ENCODE measurements around the gene ACAA1. TPM values are rescaled to one million over a fixed set of nuclear protein-coding genes. Genes with fewer than 3 reads are reported as not detected.
"Not testable (repeated sequence)": the region's sequence is repeated elsewhere in the genome, so short reads cannot be mapped to it uniquely, and the experiment has no call there.

The ACAA1 gene
- total RNA-seq, 3 donors from 2014 or later (not counting 1 experiment from before 2014, with no cell fraction given): 79.4 to 101 (median 93.9) TPM

- Histone ChIP-seq H3K4me3 (ENCODE audit: low read length) (no peak overlapping the region), H3K9me3 (ENCODE audit: control insufficient read depth, insufficient read depth, low read length) (peaks cover 17% of the 10 kb centered on the region), H3K4me1 (ENCODE audit: control insufficient read depth, insufficient read depth, low read length) (no peaks in the 10 kb centered on the region), H3K36me3 (ENCODE audit: control insufficient read depth, insufficient read depth, low read length) (no peaks in the 10 kb centered on the region), H3K27me3 (ENCODE audit: control insufficient read depth, insufficient read depth, low read length) (no peaks in the 10 kb centered on the region), H3K27ac (ENCODE audit: low read length) (no peak overlapping the region)
- no peak for TF ChIP-seq CTCF (IDR thresholded peaks at IDR 0.05)
- Mint-ChIP-seq H3K27ac (peak overlapping the region; percentile 83 to 88), H3K9me3 (peaks cover 5 to 6% of the 10 kb centered on the region in 2 donors), H3K36me3 (no peaks in the 10 kb centered on the region), H3K4me1 (peaks cover 0 to 11% of the 10 kb centered on the region in 2 donors), H3K27me3 (ENCODE audit: low read depth in 2 of 2) (peaks cover 0 to 3% of the 10 kb centered on the region in 2 donors), H3K4me3 (peak overlapping the region; percentile 57)
- peak; percentile 21 to 48 (median 44) for ATAC-seq
- DNase-seq: peak in 1 of 2 donors; percentile 15
- intact Hi-C loops (cut with micrococcal nuclease): no loop called here
- WGBS (ENCODE audit: insufficient coverage): 96% methylated on average over 11 of the region's 11 CpGs
Observed at GRCh38 chr3:38085311-38085942, 51.5 kb downstream of the ACAA1 start.

GRCh38 chr3:38084334-38085310, 52.3 kb downstream of the ACAA1 start:
- Histone ChIP-seq H3K27ac (ENCODE audit: low read length) (peak overlapping the region; percentile 30), H3K36me3 (ENCODE audit: control insufficient read depth, insufficient read depth, low read length) (no peaks in the 10 kb centered on the region), H3K4me3 (ENCODE audit: low read length) (no peak overlapping the region), H3K4me1 (ENCODE audit: control insufficient read depth, insufficient read depth, low read length) (no peaks in the 10 kb centered on the region), H3K27me3 (ENCODE audit: control insufficient read depth, insufficient read depth, low read length) (no peaks in the 10 kb centered on the region), H3K9me3 (ENCODE audit: control insufficient read depth, insufficient read depth, low read length) (peaks cover 17% of the 10 kb centered on the region)
- 75% methylated on average over 7 of the region's 7 CpGs for WGBS (ENCODE audit: insufficient coverage)
- ATAC-seq: peak; percentile 58 to 69 (median 65)
- Mint-ChIP-seq H3K36me3 (no peaks in the 10 kb centered on the region), H3K27ac (peak overlapping the region; percentile 83 to 88), H3K27me3 (ENCODE audit: low read depth in 2 of 2) (peaks cover 0 to 3% of the 10 kb centered on the region in 2 donors), H3K4me1 (peaks cover 0 to 11% of the 10 kb centered on the region in 2 donors), H3K4me3 (peak overlapping the region; percentile 61), H3K9me3 (peaks cover 5 to 6% of the 10 kb centered on the region in 2 donors)
- peak; percentile 28 to 66 for DNase-seq
- intact Hi-C loops (cut with micrococcal nuclease): no loop called here
- no peak for TF ChIP-seq CTCF (IDR thresholded peaks at IDR 0.05)

GRCh38 chr3:38083871-38084333, 53.0 kb downstream of the ACAA1 start:
- no peaks in the 10 kb centered on the region for H3K36me3 Mint-ChIP-seq
- peak overlapping the region; percentile 11 for H3K4me3 Mint-ChIP-seq
- peaks cover 0 to 3% of the 10 kb centered on the region in 2 donors for H3K27me3 Mint-ChIP-seq (ENCODE audit: low read depth in 2 of 2)
- Histone ChIP-seq H3K27me3 (ENCODE audit: control insufficient read depth, insufficient read depth, low read length) (no peaks in the 10 kb centered on the region), H3K36me3 (ENCODE audit: control insufficient read depth, insufficient read depth, low read length) (no peaks in the 10 kb centered on the region), H3K9me3 (ENCODE audit: control insufficient read depth, insufficient read depth, low read length) (peaks cover 17% of the 10 kb centered on the region), H3K4me1 (ENCODE audit: control insufficient read depth, insufficient read depth, low read length) (no peaks in the 10 kb centered on the region), H3K4me3 (ENCODE audit: low read length) (no peak overlapping the region), H3K27ac (ENCODE audit: low read length) (no peak overlapping the region)
- intact Hi-C loops (cut with micrococcal nuclease): no loop called here
- ATAC-seq (peak in 1 of 3 donors; percentile 5), DNase-seq (no peak)
- no peak for TF ChIP-seq CTCF (IDR thresholded peaks at IDR 0.05)
- peaks cover 0 to 11% of the 10 kb centered on the region in 2 donors for H3K4me1 Mint-ChIP-seq
- peaks cover 5 to 6% of the 10 kb centered on the region in 2 donors for H3K9me3 Mint-ChIP-seq
- H3K27ac Mint-ChIP-seq: peak overlapping the region; percentile 83 to 88
- WGBS (ENCODE audit: insufficient coverage): 91% methylated on average over 13 of the region's 13 CpGs

- H3K36me3 Mint-ChIP-seq; H3K36me3 ChIP-seq (ENCODE audit: control insufficient read depth, insufficient read depth, low read length); H3K4me3 ChIP-seq (ENCODE audit: low read length); H3K27ac ChIP-seq (ENCODE audit: low read length); DNase-seq; intact Hi-C loops (cut with micrococcal nuclease); H3K27me3 ChIP-seq (ENCODE audit: control insufficient read depth, insufficient read depth, low read length); H3K4me3 Mint-ChIP-seq; H3K27me3 Mint-ChIP-seq (ENCODE audit: low read depth in 2 of 2); H3K27ac Mint-ChIP-seq; H3K4me1 ChIP-seq (ENCODE audit: control insufficient read depth, insufficient read depth, low read length); ATAC-seq; H3K9me3 Mint-ChIP-seq: not testable (repeated sequence)
- H3K4me1 Mint-ChIP-seq: peaks cover 0 to 11% of the 10 kb centered on the region in 2 donors
- peaks cover 17% of the 10 kb centered on the region for H3K9me3 ChIP-seq (ENCODE audit: control insufficient read depth, insufficient read depth, low read length)
- no CpG with 5 or more reads among the region's 1 CpG for WGBS (ENCODE audit: insufficient coverage)
Observed at GRCh38 chr3:38083254-38083653, 53.7 kb downstream of the ACAA1 start.

- H3K4me3 Mint-ChIP-seq; intact Hi-C loops (cut with micrococcal nuclease); H3K27me3 ChIP-seq (ENCODE audit: control insufficient read depth, insufficient read depth, low read length); H3K4me1 ChIP-seq (ENCODE audit: control insufficient read depth, insufficient read depth, low read length); H3K4me3 ChIP-seq (ENCODE audit: low read length); H3K36me3 Mint-ChIP-seq; ATAC-seq; H3K27ac ChIP-seq (ENCODE audit: low read length); H3K9me3 Mint-ChIP-seq; H3K27me3 Mint-ChIP-seq (ENCODE audit: low read depth in 2 of 2); H3K36me3 ChIP-seq (ENCODE audit: control insufficient read depth, insufficient read depth, low read length); DNase-seq: not testable (repeated sequence)
- H3K27ac Mint-ChIP-seq: peak overlapping the region in 1 of 2 donors; percentile 17
- WGBS (ENCODE audit: insufficient coverage): 95% methylated on average over 10 of the region's 16 CpGs
- H3K9me3 ChIP-seq (ENCODE audit: control insufficient read depth, insufficient read depth, low read length): peaks cover 17% of the 10 kb centered on the region
- H3K4me1 Mint-ChIP-seq: peaks cover 0 to 11% of the 10 kb centered on the region in 2 donors
Observed at GRCh38 chr3:38082296-38082695, 54.6 kb downstream of the ACAA1 start.
